ENCODE measurements around the gene SATB2.
A peak's percentile ranks its signal among the peaks of the same experiment; 100 is the strongest.

DNA sequence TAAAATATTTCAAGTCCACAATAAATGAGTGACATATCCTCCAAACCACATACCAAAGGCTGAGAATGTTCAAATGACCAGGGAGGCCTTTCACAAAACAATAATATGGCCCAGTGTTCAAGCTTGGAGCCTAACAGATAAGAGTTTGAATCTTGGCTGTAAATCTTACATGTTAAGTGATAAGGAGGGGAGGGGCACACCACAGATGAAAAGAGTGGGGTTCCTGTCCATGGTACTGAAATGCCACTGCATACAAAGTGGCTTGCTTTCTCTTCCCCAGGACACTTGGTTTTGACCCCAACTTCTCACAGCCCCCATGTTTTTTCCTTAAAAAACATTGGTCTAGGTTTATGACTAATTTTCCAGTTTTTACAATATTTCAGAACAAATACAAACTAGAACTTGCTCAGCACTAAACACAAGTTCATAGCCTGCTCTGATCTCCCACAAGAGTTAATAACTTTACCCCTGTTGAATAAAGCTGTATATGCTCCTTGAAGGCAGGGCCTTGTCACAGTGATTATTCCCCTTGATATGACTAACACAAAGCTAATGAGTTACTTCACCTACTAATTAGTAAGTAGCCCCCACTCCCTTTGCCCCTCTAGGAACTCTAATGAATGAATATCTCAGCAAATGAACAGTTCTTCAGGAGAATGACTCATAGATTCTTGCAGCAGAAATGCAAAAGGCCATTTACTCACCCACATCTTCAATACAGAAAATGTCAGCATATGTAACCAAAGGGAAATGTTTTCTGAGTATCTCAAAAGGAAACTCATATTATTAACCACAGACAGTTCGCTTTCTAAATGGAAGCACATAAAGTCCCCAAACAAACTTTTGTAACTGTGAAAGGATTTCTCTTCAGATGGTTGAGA lies 142.2 kb downstream of the SATB2 start:
- TF ChIP-seq, protein P1, sequence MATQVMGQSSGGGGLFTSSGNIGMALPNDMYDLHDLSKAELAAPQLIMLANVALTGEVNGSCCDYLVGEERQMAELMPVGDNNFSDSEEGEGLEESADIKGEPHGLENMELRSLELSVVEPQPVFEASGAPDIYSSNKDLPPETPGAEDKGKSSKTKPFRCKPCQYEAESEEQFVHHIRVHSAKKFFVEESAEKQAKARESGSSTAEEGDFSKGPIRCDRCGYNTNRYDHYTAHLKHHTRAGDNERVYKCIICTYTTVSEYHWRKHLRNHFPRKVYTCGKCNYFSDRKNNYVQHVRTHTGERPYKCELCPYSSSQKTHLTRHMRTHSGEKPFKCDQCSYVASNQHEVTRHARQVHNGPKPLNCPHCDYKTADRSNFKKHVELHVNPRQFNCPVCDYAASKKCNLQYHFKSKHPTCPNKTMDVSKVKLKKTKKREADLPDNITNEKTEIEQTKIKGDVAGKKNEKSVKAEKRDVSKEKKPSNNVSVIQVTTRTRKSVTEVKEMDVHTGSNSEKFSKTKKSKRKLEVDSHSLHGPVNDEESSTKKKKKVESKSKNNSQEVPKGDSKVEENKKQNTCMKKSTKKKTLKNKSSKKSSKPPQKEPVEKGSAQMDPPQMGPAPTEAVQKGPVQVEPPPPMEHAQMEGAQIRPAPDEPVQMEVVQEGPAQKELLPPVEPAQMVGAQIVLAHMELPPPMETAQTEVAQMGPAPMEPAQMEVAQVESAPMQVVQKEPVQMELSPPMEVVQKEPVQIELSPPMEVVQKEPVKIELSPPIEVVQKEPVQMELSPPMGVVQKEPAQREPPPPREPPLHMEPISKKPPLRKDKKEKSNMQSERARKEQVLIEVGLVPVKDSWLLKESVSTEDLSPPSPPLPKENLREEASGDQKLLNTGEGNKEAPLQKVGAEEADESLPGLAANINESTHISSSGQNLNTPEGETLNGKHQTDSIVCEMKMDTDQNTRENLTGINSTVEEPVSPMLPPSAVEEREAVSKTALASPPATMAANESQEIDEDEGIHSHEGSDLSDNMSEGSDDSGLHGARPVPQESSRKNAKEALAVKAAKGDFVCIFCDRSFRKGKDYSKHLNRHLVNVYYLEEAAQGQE (IDR thresholded peaks at IDR 0.05; ENCODE audit: low read depth, low read length): peak; percentile 93
- TF ChIP-seq, protein P2, sequence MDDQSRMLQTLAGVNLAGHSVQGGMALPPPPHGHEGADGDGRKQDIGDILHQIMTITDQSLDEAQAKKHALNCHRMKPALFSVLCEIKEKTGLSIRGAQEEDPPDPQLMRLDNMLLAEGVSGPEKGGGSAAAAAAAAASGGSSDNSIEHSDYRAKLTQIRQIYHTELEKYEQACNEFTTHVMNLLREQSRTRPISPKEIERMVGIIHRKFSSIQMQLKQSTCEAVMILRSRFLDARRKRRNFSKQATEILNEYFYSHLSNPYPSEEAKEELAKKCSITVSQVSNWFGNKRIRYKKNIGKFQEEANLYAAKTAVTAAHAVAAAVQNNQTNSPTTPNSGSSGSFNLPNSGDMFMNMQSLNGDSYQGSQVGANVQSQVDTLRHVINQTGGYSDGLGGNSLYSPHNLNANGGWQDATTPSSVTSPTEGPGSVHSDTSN (IDR thresholded peaks at IDR 0.05): no peak
- TF ChIP-seq, protein P3, sequence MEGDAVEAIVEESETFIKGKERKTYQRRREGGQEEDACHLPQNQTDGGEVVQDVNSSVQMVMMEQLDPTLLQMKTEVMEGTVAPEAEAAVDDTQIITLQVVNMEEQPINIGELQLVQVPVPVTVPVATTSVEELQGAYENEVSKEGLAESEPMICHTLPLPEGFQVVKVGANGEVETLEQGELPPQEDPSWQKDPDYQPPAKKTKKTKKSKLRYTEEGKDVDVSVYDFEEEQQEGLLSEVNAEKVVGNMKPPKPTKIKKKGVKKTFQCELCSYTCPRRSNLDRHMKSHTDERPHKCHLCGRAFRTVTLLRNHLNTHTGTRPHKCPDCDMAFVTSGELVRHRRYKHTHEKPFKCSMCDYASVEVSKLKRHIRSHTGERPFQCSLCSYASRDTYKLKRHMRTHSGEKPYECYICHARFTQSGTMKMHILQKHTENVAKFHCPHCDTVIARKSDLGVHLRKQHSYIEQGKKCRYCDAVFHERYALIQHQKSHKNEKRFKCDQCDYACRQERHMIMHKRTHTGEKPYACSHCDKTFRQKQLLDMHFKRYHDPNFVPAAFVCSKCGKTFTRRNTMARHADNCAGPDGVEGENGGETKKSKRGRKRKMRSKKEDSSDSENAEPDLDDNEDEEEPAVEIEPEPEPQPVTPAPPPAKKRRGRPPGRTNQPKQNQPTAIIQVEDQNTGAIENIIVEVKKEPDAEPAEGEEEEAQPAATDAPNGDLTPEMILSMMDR (IDR thresholded peaks at IDR 0.05): no peak
- no peak for TF ChIP-seq RFX5 (IDR thresholded peaks at IDR 0.05; ENCODE audit: low read length)
- TF ChIP-seq, protein P4, sequence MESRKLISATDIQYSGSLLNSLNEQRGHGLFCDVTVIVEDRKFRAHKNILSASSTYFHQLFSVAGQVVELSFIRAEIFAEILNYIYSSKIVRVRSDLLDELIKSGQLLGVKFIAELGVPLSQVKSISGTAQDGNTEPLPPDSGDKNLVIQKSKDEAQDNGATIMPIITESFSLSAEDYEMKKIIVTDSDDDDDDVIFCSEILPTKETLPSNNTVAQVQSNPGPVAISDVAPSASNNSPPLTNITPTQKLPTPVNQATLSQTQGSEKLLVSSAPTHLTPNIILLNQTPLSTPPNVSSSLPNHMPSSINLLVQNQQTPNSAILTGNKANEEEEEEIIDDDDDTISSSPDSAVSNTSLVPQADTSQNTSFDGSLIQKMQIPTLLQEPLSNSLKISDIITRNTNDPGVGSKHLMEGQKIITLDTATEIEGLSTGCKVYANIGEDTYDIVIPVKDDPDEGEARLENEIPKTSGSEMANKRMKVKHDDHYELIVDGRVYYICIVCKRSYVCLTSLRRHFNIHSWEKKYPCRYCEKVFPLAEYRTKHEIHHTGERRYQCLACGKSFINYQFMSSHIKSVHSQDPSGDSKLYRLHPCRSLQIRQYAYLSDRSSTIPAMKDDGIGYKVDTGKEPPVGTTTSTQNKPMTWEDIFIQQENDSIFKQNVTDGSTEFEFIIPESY (IDR thresholded peaks at IDR 0.05; ENCODE audit: borderline replicate concordance, low read depth): no peak
